ENCODE data around the gene PPP1R8.
"Not testable (repeated sequence)": the region's sequence is repeated elsewhere in the genome, so short reads cannot be mapped to it uniquely, and the experiment has no call there.

PPP1R8 gene

DNA sequence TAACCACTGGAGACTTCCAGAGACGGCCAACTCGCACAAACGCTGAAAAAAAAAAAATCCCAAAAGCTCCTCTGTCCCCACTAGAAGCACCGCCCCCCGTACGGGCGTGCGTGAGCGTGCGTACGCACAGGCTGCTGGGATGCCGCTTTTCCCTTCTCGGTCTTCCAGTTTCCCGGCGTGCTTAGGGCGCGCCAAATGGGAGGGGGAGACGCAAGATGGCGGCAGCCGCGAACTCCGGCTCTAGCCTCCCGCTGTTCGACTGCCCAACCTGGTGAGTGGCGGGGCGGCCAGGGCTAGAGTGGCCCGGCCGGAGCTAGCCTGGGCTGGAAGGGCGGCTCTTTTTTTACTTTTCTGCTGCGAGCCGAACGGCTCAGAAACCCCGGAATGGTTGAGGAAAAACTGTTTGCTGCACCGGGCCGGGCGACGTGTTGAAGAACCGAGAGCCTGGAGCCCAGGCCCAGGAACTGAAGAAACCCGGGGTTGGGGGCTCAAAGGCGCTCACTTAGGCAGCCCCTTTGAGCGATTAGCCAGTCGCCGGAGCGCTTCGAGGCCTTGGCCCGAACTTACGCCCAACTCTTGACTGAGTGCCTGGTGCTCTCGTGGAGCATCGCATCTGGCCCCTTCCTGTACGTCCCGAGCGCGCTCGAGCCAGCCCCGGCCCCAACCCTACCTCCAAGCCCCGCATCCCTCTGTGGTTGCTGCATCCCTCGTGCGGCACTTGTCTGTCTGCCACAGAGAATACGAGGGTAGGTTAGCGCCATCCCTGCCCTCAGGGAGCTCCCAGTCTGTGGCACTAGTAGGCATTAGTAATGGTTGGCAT is at the start of gene PPP1R8:
Gene PPP1R8, plus strand, starts transcription at position 162 of the 820 bp plus-strand sequence. Its CDS starts 54 bp downstream, at position 216.
- DNase-seq = peak; percentile 83

DNA sequence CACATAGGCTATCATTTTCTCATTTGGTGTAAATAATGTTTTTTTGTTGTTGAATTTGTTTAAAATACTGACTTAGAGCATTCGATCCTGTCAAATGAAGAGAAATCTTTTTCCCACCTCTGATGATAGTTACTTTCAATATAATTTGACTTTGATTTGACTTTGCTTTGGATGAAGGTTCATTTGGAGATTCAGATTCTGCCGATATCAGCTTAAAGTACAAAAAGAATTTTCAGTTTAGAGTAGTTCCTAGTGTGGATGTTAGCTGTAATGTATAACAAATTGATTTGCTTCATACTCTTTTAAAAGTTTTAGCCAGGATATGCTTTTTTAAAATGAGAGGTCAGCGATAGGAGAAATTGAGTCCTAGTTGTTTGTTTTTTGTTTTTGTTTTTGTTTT is 47.6 kb upstream of the PPP1R8 start:
- no peak for DNase-seq

DNA sequence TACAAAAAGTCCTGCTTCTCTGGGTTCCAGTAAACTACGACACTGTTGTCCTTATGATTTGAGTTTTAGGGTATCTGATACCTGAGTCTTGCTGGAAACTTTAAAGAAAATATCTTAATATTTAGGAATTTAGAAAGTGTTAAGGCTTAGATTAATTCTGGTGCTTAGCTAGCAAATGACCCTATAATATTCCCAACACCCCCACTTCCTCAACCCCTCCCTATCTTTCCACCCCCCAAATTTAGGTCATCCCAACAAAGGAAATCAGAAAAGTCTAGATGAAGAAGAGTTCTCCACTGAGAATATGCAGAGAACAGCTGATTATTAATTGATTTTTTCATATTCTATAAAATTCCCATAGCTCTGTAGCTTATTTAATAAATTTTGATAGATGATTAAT is 45.9 kb upstream of the PPP1R8 start:
- DNase-seq = no peak

GRCh38 chr1:27785781-27786455 is 44.7 kb upstream of the PPP1R8 start:
- no peak for DNase-seq

GRCh38 chr1:27787895-27788294 is 42.7 kb upstream of the PPP1R8 start:
- DNase-seq = no peak

DNA sequence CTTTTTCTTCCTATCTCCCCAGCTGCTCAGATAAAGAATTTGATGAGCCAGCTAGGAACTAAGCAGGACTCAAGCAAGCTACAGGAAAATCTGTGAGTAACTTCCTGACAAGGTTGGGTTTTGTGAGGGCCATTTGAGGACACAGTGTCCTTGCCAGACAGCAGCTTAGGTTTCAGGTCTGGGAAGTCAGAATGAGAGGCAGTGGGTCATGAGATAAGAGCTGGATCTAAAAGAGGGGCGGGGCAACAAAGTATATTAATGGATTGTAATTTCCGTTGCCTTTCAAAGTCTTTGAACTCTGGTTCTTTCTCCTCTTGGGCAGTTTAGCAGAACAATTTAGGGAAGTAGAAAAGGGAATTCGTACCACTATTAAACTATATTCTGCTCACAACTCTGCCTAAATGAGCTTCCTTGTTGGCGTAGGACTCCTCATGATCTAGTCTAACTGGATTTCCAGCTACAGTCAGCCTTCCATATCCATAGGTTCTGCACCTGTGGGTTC is 41.0 kb upstream of the PPP1R8 start:
- no peak for DNase-seq

GRCh38 chr1:27790270-27790669 is 40.3 kb upstream of the PPP1R8 start:
- DNase-seq = not testable (repeated sequence)

GRCh38 chr1:27795601-27796000 is 35.0 kb upstream of the PPP1R8 start:
- DNase-seq = no peak

DNA sequence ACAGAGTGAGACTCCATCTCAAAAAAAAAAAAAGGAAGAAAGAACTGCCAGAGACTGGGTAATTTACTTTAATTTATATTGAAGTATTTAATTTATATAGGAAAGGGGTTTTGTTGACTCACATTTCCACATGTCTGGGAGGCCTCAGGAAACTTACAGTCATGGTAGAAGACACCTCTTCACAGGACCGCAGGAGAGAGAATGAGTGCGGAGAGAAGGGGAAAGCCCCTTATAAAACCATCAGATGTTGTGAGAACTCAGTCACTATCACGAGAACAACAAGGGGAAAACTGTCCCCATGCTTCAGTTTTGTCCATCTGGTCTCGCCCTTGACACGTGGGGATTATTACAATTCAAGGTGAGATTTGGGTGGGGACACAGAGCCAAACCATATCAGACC is 25.8 kb upstream of the PPP1R8 start:
- DNase-seq = no peak

DNA sequence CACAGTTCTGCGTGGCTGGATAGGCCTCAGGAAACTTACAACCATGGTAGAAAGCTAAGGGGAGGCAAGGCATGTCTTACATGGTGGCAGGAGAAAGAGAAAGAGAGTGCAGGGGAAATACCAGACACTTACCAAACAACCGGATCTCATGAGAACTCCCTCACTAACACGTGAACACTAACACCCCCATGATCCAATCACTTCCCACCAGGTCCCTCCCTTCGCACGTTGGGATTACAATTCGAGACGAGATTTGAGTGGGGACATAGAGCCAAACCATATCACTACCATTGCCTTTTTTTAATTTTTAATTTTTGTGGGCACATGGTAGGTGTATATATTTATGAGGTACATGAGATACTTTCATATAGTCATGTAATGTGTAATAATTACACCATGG is 23.8 kb upstream of the PPP1R8 start:
- no peak for DNase-seq

GRCh38 chr1:27807385-27807784 is 23.2 kb upstream of the PPP1R8 start:
- DNase-seq = no peak

- not testable (repeated sequence) for DNase-seq
Measured at GRCh38 chr1:27808131-27808530, 22.5 kb upstream of the PPP1R8 start.

- no peak for DNase-seq
Measured at GRCh38 chr1:27809883-27810282, 20.7 kb upstream of the PPP1R8 start.

GRCh38 chr1:27811741-27812500 is 18.7 kb upstream of the PPP1R8 start:
- no peak for DNase-seq

- DNase-seq = no peak
Measured at GRCh38 chr1:27816921-27817630, 13.5 kb upstream of the PPP1R8 start.

DNA sequence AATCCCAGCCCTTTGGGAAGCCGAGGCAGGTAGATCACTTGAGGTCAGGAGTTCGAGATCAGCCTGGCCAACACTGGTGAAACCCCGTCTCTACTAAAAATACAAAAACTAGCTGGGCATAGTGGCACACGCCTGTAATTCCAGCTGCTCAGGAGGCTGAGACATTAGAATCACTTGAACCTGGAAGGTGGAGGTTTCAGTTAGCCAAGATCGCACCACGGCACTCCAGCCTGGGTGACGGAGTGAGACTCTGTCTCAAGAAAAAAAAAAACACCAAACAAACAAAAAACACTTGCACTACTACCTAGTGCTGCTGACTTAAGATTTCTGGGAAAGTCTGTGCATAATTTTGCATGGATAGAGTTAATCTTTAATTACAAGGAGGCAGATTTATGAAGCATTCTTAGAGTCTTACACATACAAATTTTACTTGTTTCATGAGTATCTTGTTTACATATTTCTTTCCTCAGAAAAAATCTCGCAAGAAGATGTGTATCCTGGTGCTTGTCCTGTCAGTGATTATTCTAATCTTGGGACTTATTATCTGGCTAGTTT is 8.7 kb upstream of the PPP1R8 start:
- DNase-seq = no peak

GRCh38 chr1:27823784-27824183 is 6.8 kb upstream of the PPP1R8 start:
- DNase-seq = no peak

- DNase-seq = no peak
Measured at GRCh38 chr1:27824411-27824810, 6.2 kb upstream of the PPP1R8 start.

- DNase-seq = not testable (repeated sequence)
Measured at GRCh38 chr1:27829339-27829960, 1.1 kb upstream of the PPP1R8 start.

DNA sequence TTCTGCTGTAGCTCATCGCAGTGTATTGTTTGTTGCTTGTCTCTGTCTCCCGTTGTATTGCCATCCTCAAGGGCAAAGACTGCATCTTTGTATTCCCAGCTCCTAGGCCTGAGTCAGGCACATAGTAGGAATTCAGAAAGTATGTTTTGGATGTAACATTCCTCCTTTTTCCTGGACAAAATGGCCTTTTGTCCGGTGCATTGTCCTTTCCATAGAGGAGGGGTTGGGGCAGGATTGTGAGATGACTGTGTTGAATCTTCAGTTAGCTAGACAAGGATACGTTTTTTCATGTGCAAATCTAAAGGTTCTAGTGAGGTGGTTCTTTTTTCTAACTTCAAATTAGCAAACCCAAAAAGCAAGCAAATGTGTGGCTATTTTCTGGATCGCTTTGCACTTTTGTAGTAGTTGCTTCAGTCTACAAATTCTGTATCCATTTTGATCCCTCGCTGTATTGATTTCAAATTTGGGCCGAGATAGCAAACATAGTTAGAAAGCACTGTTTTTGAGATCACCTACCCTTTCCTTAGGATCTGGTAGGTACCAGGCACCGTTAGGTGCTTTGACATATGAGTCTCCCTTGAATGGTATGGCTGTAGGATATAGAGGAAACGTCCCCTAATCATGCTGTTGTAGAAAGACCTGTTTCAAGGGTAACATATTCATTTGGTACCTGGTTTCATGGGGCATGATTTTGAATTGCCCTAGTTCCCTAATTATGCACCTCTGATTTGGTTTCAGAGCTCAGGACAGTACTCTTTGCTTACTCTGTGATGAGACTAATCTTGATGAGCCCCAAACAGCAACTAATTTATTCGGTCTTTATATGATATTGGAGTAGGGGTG is 1.2 kb downstream of the PPP1R8 start:
- DNase-seq = no peak

GRCh38 chr1:27832762-27833161 is 2.2 kb downstream of the PPP1R8 start:
- no peak for DNase-seq
